VCaP (cell line): Measurements from ENCODE around the gene FAM3C.

ENCODE experiments used
- H3K27ac ChIP-seq: fragments of 450-650 bp; 2 replicates; pipeline ENCODE4 v1.5.1; 2017
- TF ChIP-seq, protein P1 (sequence below): fragments of 450-650 bp; conservative IDR thresholded peaks from 2 replicates; pipeline ENCODE4 v1.5.1; 2017; ENCODE audit warnings: mild to moderate bottlenecking, moderate library complexity

FAM3C gene, protein sequence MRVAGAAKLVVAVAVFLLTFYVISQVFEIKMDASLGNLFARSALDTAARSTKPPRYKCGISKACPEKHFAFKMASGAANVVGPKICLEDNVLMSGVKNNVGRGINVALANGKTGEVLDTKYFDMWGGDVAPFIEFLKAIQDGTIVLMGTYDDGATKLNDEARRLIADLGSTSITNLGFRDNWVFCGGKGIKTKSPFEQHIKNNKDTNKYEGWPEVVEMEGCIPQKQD

DNA sequence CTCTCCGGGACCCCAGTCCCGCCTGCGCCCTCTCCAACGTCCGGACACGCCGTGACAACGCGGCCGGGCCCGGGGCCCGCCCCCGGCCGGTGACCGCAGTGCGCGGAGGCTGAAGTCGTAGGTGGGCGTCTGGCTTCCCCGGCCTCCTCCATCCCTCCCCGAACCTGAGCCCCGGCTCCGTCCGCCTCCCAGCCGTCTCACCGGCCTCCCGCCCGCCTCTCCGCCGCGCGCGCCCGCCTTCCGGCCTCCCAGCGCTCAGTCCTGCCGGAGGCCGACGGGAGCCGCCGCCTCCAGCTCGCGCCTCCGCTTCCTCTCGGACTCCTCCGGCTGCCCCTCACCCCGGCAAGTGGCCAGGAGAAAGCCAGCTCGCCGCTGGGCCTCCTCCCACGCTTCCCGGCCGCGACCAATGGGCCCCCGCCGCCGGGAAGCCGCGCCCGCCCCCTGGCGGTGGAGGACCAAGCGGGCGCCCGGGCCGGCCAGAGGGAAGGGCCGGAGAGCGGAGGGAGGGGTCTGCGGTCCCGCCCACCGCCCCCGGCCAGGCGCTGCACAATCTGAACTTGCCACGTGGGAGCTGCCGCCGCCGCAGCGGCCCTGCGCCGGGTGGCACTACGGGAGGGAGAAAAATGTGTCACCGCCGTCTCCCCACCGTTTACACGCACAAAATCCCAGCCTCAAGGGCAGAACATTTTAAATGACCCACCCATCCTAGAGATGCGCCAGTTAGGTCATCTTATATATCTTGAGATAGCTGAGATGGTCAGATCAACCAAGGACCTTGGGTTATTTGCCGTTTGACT lies at the start of gene FAM3C:
TSS of gene FAM3C (minus strand) at position 348 of the 797 bp plus-strand sequence. CDS start 13,339 bp downstream, outside the sequence.
- peak within 1 kb of the TSS; percentile 85 for H3K27ac ChIP-seq
- TF ChIP-seq, protein P1, sequence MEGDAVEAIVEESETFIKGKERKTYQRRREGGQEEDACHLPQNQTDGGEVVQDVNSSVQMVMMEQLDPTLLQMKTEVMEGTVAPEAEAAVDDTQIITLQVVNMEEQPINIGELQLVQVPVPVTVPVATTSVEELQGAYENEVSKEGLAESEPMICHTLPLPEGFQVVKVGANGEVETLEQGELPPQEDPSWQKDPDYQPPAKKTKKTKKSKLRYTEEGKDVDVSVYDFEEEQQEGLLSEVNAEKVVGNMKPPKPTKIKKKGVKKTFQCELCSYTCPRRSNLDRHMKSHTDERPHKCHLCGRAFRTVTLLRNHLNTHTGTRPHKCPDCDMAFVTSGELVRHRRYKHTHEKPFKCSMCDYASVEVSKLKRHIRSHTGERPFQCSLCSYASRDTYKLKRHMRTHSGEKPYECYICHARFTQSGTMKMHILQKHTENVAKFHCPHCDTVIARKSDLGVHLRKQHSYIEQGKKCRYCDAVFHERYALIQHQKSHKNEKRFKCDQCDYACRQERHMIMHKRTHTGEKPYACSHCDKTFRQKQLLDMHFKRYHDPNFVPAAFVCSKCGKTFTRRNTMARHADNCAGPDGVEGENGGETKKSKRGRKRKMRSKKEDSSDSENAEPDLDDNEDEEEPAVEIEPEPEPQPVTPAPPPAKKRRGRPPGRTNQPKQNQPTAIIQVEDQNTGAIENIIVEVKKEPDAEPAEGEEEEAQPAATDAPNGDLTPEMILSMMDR: peak; percentile 99

DNA sequence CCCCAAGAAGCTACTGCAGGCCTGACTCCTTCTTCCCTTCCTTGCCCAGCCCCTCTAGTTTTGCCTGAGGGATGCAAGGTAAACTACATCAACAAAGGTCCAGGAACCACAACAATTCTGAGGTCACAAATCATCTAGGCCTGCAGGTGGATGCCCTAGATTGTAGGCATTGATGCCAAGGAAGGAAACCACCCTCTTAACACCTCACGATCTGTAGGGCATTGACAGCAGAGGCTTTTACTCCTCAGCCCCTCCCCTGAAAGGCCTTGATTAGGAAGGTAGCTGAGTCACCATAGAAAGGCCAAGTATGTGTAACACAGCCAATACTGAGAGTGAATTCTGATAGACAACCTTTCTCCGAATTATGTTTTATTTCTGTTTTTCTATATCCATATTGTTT lies 46.7 kb upstream of the FAM3C start:
- TF ChIP-seq, protein P1: no peak
- no peak overlapping the region for H3K27ac ChIP-seq

DNA sequence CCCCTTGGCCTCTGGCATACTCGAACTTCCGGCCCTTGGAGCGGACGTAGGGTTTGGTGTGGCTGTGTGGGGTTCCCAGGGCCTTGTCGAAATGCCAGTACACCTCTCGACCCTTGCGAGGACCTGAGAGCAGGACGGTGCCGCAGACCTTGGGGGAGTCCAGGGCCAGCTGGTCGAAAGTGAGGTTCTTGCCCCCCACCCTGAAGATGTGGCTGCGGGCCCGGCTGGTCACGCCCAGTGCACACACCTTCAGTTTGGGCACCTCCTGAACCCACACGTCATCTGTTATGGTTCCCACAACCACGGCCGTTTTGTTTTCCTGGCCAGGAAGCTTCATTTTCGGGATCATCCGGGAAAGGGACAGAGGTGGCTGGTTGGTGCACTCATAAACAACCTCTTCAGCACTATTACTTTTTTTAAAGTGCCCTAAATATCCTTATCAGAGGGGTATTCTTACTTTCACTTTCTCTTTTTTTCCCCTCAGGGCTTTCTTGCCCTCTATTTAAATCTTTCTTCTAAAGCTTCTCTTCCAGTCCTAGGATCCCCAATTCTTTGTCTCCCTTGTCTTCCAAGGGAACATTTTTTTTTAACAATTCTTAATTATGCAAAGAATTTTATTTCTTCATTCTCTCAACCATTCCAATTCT lies 44.9 kb upstream of the FAM3C start:
- TF ChIP-seq, protein P1: no peak
- no peak overlapping the region for H3K27ac ChIP-seq

DNA sequence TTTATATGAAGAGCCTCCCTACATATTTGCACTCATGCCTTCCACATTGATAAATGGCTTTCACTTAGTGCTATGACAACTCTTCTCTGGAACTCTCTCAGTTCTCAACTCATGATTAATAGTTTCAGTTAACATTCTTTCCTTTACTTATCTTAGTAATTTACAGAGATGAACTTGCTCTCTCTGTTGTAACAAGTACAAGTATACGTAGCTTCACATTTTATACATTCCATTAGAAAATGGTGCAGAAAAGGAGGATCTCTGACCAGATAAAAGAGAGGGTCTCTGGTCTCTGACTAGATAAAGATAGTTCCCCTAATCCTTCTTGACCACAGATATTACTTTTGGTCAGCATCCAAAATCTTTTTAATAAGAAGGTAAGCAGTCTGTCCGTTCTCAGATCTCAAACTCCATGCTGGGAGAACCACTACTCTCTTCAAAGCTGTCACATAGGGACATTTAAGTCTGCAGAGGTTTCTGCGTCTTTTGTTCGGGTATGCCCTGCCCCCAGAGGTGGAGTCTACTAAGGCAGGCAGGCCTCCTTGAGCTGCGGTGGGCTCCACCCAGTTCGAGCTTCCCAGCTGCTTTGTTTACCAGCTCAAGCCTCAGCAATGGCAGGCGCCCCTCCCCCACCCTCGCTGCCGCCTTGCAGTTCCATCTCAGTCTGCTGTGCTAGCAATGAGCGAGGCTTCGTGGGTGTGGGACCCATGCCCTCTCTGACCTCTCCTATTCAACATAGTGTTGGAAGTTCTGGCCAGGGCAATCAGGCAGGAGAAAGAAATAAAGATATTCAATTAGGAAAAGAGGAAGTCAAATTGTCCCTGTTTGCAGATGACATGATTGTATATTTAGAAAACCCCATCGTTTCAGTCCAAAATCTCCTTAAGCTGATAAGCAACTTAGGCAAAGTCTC lies 42.2 kb upstream of the FAM3C start:
- TF ChIP-seq, protein P1: peak; percentile 19; the same call in 1 of the 2 replicates
- peak overlapping the region; percentile 21; the same call in 1 of the 2 replicates for H3K27ac ChIP-seq

DNA sequence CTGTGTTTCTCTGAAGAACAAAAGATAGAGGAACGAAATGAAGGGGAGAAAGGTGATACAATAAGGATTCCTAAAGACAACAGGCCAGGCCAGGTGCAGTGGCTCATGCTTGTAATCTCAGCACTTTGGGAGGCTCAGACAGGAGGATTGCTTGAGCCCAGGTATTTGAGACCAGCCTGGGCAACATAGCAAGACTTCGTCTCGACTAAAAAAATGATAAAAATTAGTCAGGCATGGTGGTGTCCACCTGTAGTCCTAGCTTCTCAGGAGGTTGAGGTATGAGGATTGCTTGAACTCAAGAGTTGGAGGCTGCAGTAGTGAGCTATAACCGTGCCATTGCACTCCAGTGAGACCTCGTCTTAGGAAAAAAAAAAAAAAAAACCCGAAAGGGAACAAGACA lies 41.4 kb upstream of the FAM3C start:
- TF ChIP-seq, protein P1: no peak
- no peak overlapping the region for H3K27ac ChIP-seq

DNA sequence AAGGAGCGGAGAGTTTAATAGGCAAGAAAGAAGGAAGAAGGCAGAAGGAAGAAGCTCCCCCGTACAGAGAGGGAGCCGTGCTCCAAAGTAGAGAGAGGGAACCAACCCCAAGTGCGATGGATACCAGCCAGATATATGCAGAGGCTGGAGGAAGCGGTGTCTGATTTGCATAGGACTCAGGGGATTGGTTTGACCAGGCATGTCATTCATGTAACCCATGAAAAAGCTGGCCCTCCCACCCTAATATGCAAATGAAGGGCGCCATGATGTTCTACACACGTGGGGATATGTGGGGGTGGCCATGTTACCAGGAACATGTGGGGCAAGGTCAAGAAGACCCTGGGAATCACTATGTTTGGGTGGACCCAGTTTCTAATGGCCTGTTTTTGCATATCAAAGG lies 40.6 kb upstream of the FAM3C start:
- TF ChIP-seq, protein P1: no peak
- no peak overlapping the region for H3K27ac ChIP-seq
